Pericardium fibroblast (primary cell): ENCODE measurements around the gene SAMD7. TPM values are rescaled to one million over a fixed set of nuclear protein-coding genes. Genes with fewer than 3 reads are reported as not detected.

Source experiments
- total RNA-seq: library from RNA; depleted of rRNA; stranded (reverse); fragments of >200 nt; gene quantifications from 2 replicates; pipeline ENCODE4 v1.2.3, GENCODE V29; 2015

The SAMD7 gene
- total RNA-seq: not detected in 2 replicates

GRCh38 chr3:169911272-169911671 lies at the start of gene SAMD7:
Gene SAMD7 (plus strand): TSS chr3:169911572. CDS start chr3:169919499, 7,927 bp downstream.

DNA sequence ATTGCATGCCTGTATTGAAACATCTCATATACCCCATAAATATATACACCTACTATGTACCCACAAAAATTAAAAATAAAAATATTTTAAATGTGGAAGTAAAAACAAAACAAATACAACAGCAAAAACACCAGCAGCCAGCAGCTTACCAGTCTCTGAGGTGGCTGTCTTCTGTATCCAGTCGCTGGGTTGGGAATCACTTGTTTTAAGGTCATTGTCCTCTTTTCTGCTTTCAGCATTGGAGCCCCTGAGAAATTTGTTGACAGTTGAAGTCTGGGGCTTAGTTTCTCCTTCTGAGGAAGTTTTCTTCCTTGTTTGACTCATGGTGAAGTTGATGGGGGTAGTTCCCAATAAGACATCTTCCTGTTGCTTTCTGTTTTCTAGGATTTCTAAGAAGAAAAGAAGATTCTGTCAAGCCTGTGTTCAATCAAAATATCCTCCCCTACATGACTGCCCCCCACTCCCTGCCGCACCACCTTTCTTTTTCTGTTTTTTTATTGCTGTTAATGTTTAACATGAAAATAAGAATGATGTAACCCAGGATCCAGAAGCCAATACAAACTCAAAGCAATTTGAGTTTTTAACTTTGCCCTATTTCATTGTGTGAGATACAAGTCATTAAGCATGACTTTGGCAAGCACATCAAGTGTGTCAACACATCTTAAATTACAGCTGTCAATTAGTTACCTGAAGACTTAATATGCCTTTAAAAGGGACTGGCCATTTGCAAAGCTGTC lies 41.7 kb upstream of the SAMD7 start, which contains the start of gene LRRC31:
TSS of gene LRRC31 (minus strand) at position 452 of the 737 bp plus-strand sequence. CDS start at position 324, 128 bp downstream.

DNA sequence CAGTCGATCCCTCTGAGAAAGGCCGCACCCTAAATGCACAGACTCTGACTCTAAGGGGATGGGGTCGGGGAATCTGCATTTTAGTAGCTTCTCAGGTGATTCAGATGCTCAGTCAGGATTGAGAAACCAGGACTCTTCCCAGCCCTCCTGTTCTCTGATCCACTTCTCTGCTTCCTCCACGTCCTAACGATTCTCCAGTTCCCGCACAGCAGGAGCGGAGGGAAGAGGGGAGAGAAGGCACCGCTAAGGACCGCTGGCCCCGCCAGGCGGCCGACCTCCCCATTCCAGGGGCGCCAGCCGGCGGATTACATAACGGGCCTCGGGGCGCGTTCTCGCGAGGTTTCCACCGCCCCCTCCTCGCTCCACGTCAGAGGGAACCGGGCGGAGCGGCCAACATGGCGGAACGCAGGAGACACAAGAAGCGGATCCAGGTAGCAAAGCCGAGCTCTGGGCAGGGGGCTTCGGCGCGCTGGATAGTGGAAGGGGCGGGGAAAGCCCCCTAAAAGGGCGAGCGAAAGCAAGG lies 55.1 kb downstream of the SAMD7 start, which contains the start of gene SEC62:
TSS of gene SEC62 (plus strand) at position 380 of the 523 bp plus-strand sequence. CDS start at position 396, 16 bp downstream.

Other genes starting within 250 kb of the SAMD7 start
- 2.0 and 8.6 TPM in 2 replicates for gene MECOM, start 247.9 kb upstream of the SAMD7 start, total RNA-seq
- 147 TPM in 2 replicates for gene TERC, start 146.5 kb upstream of the SAMD7 start, total RNA-seq
- gene ACTRT3, start 142.0 kb upstream of the SAMD7 start, total RNA-seq: 2.3 and 6.5 TPM in 2 replicates
- gene MYNN, start 138.2 kb upstream of the SAMD7 start, total RNA-seq: 9.6 and 13.4 TPM in 2 replicates
- gene LRRIQ4, start 98.7 kb upstream of the SAMD7 start, total RNA-seq: not detected in 2 replicates
- gene LRRC34, start 98.7 kb upstream of the SAMD7 start, total RNA-seq: 2.1 and 15.5 TPM in 2 replicates
- not detected in 2 replicates for gene LRRC31, start 41.6 kb upstream of the SAMD7 start, total RNA-seq
- gene SEC62, start 55.2 kb downstream of the SAMD7 start, total RNA-seq: 23.4 and 30.8 TPM in 2 replicates
- gene GPR160, start 126.4 kb downstream of the SAMD7 start, total RNA-seq: 0.09 TPM in 1 of 2 replicates, not detected in the other